ENCODE data around the gene PCSK5. TPM values are rescaled to one million over a fixed set of nuclear protein-coding genes. Genes with fewer than 3 reads are reported as not detected.

Gene PCSK5
- total RNA-seq, 4 donors from 2014 or later, result 6.5 to 24.3 (median 12.4) TPM

DNA sequence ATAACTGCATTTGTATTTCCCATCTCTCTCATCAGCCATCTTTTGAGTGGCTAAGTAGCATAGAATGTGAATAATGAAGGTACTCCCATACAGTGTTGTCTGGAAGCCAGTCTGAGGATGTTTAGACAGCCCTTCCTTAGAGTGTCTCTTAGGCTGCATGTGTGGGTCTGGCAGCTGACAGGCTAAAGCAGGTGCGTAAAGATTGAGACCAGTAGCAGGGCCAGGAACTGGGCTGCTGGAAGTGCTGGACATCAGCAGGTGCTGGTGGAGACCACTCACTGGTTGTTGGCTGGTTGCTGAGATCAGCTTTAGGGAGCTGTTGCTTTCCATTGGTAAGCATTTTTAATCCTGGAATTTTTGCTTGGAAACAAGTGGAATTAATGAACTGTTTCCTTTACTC lies 197.5 kb downstream of the PCSK5 start:
- Histone ChIP-seq H3K27ac (no peak overlapping the region), H3K36me3 (no peaks in the 10 kb centered on the region), H3K4me3 (no peak overlapping the region), H3K4me1 (no peaks in the 10 kb centered on the region), H3K27me3 (no peaks in the 10 kb centered on the region), H3K9me3 (no peaks in the 10 kb centered on the region)
- TF ChIP-seq, protein P1, sequence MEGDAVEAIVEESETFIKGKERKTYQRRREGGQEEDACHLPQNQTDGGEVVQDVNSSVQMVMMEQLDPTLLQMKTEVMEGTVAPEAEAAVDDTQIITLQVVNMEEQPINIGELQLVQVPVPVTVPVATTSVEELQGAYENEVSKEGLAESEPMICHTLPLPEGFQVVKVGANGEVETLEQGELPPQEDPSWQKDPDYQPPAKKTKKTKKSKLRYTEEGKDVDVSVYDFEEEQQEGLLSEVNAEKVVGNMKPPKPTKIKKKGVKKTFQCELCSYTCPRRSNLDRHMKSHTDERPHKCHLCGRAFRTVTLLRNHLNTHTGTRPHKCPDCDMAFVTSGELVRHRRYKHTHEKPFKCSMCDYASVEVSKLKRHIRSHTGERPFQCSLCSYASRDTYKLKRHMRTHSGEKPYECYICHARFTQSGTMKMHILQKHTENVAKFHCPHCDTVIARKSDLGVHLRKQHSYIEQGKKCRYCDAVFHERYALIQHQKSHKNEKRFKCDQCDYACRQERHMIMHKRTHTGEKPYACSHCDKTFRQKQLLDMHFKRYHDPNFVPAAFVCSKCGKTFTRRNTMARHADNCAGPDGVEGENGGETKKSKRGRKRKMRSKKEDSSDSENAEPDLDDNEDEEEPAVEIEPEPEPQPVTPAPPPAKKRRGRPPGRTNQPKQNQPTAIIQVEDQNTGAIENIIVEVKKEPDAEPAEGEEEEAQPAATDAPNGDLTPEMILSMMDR (IDR thresholded peaks at IDR 0.05), result no peak
- TF ChIP-seq POLR2A (IDR thresholded peaks at IDR 0.05), result no peak
- intact Hi-C loops (cut with DNase I; ENCODE audit: low total_unique reads), result no loop called here
- DNase-seq, result no peak

DNA sequence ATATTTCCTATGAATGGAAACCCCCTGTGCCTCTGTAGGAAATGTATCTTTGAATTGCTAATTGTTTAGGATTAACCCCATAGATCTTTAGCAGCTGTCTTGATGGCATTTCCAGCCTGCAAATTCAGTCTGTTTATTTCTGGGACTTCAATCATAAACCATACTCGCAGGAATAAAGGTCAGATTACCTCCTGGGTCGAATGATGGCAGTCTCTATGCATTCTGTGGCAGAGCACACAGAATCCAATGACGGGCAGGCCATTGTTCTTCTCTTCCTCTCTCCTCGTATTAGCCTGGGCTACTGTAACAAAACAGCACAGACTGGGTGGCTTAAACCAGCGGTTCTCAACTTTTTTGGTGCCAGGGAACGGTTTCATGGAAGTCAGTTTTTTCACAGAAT lies 199.9 kb downstream of the PCSK5 start:
- Histone ChIP-seq H3K9me3 (no peaks in the 10 kb centered on the region), H3K4me1 (no peaks in the 10 kb centered on the region), H3K36me3 (no peaks in the 10 kb centered on the region), H3K27me3 (no peaks in the 10 kb centered on the region), H3K4me3 (no peak overlapping the region), H3K27ac (no peak overlapping the region)
- TF ChIP-seq, protein P1 (IDR thresholded peaks at IDR 0.05), result no peak
- no peak for TF ChIP-seq POLR2A (IDR thresholded peaks at IDR 0.05)
- DNase-seq, result no peak
- intact Hi-C loops (cut with DNase I; ENCODE audit: low total_unique reads), result no loop called here

DNA sequence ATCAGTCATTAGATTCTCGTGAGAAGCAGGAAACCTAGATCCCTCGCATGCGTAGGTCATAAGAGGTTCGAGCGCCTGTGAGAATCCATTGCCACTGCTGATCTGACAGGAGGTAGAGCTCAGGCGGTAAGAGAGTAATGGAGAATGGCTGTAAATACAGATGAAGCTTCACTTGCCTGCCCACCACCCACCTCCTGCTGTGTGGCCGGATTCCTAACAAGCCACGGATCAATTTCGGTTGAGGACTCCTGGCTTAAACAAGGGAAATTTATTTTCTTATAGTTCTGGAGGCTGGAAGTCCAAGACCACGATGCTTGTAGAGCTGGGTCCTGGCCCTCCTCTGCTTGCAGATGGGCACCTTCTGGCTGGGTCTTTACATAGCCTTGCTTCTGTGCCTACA lies 200.4 kb downstream of the PCSK5 start:
- TF ChIP-seq, protein P1 (IDR thresholded peaks at IDR 0.05), result no peak
- TF ChIP-seq POLR2A (IDR thresholded peaks at IDR 0.05), result no peak
- Histone ChIP-seq H3K27ac (no peak overlapping the region), H3K27me3 (no peaks in the 10 kb centered on the region), H3K9me3 (no peaks in the 10 kb centered on the region), H3K4me3 (no peak overlapping the region), H3K36me3 (no peaks in the 10 kb centered on the region), H3K4me1 (no peaks in the 10 kb centered on the region)
- intact Hi-C loops (cut with DNase I; ENCODE audit: low total_unique reads), result no loop called here
- no peak for DNase-seq

DNA sequence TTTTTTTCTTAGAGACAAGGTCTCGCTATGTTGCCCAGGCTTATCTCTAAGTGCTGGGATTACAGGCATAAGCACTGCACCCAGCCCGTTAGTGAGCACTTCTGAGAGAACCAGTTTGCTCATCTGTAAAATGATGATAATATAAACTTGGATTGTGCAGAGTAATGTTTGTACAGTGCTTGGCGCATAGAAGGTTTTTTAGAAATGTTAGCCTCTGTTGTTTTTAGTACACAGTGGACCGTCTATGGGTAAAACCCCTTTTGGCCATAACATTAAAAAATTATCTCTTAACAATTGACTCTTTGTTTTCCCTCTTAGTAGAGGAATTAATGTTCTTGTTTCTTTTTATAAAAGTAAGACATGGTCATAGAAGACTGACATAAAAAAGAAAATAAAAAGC lies 202.1 kb downstream of the PCSK5 start:
- DNase-seq, result no peak
- intact Hi-C loops (cut with DNase I; ENCODE audit: low total_unique reads), result no loop called here
- no peak for TF ChIP-seq POLR2A (IDR thresholded peaks at IDR 0.05)
- TF ChIP-seq, protein P1 (IDR thresholded peaks at IDR 0.05), result no peak
- Histone ChIP-seq H3K4me1 (no peaks in the 10 kb centered on the region), H3K27me3 (no peaks in the 10 kb centered on the region), H3K36me3 (no peaks in the 10 kb centered on the region), H3K9me3 (no peaks in the 10 kb centered on the region), H3K27ac (no peak overlapping the region), H3K4me3 (no peak overlapping the region)

- Histone ChIP-seq H3K4me3 (no peak overlapping the region), H3K9me3 (no peaks in the 10 kb centered on the region), H3K36me3 (no peaks in the 10 kb centered on the region), H3K4me1 (no peaks in the 10 kb centered on the region), H3K27ac (no peak overlapping the region), H3K27me3 (no peaks in the 10 kb centered on the region)
- no peak for DNase-seq
- TF ChIP-seq POLR2A (IDR thresholded peaks at IDR 0.05), result no peak
- TF ChIP-seq, protein P1 (IDR thresholded peaks at IDR 0.05), result no peak
- intact Hi-C loops (cut with DNase I; ENCODE audit: low total_unique reads), result no loop called here
These were observed 205.1 kb downstream of the PCSK5 start for GRCh38 chr9:76095585-76095984.
